Ureter (tissue), 1 donor: ENCODE measurements around the gene ESF1. TPM values are rescaled to one million over a fixed set of nuclear protein-coding genes. Genes with fewer than 3 reads are reported as not detected.
"Not testable (repeated sequence)": the region's sequence is repeated elsewhere in the genome, so short reads cannot be mapped to it uniquely, and the experiment has no call there.

Experiments
- DNase-seq: peaks from one replicate; pipeline ENCODE4 v3.0.0-alpha.2; 2020; ENCODE audit warnings: low spot score
- total RNA-seq: library from RNA; stranded (reverse); gene quantifications from one replicate; pipeline ENCODE4 v1.2.4, GENCODE V29; 2023
- donor health status: DM: yes; HTN: yes; CAD: no.

Gene ESF1
- total RNA-seq, 1 donor from 2014 or later: 18.9 TPM

GRCh38 chr20:13739731-13740649 is 44.7 kb downstream of the ESF1 start:
- no peak for DNase-seq

- not testable (repeated sequence) for DNase-seq
These were observed 46.5 kb downstream of the ESF1 start for GRCh38 chr20:13738187-13738586.

- no peak for DNase-seq
These were observed 48.1 kb downstream of the ESF1 start for GRCh38 chr20:13736436-13737191.

GRCh38 chr20:13735826-13736225 is 48.9 kb downstream of the ESF1 start:
- no peak for DNase-seq

- DNase-seq: no peak
These were observed 61.7 kb downstream of the ESF1 start for GRCh38 chr20:13723011-13723410.

- DNase-seq: no peak
These were observed 66.5 kb downstream of the ESF1 start for GRCh38 chr20:13718171-13718570.

GRCh38 chr20:13717631-13718044 is 67.1 kb downstream of the ESF1 start:
- DNase-seq: no peak

GRCh38 chr20:13715171-13715570 is 69.5 kb downstream of the ESF1 start:
- DNase-seq: no peak

- no peak for DNase-seq
These were observed 76.5 kb downstream of the ESF1 start for GRCh38 chr20:13708234-13708633.

GRCh38 chr20:13703265-13703664 is 81.5 kb downstream of the ESF1 start:
- no peak for DNase-seq

- no peak for DNase-seq
These were observed 83.2 kb downstream of the ESF1 start for GRCh38 chr20:13701486-13701885.

GRCh38 chr20:13700761-13701160 is 84.0 kb downstream of the ESF1 start:
- DNase-seq: no peak

GRCh38 chr20:13694420-13695150 is 90.1 kb downstream of the ESF1 start:
- DNase-seq: no peak

- no peak for DNase-seq
These were observed 91.7 kb downstream of the ESF1 start for GRCh38 chr20:13692802-13693736.

- DNase-seq: no peak
These were observed 93.8 kb downstream of the ESF1 start for GRCh38 chr20:13690943-13691342.

- DNase-seq: no peak
These were observed 96.9 kb downstream of the ESF1 start for GRCh38 chr20:13687815-13688214.

- no peak for DNase-seq
These were observed 99.1 kb downstream of the ESF1 start for GRCh38 chr20:13685623-13686022.

- no peak for DNase-seq
These were observed 100.0 kb downstream of the ESF1 start for GRCh38 chr20:13684566-13685222.

- DNase-seq: no peak
These were observed 100.9 kb downstream of the ESF1 start for GRCh38 chr20:13683833-13684232.
